Esophagus squamous epithelium (tissue), 4 donors: Measurements from ENCODE around the gene LMO1.

ENCODE experiments used
- POLR2A ChIP-seq, 4 donors: fragments of 450-650 bp; IDR thresholded peaks; one replicate each; pipeline ENCODE4 v1.6.1; 2017; ENCODE audit warnings: antibody characterized with exemption in 4 of 4, mild to moderate bottlenecking in 4 of 4, moderate library complexity in 3 of 4
- TF ChIP-seq, protein P1 (sequence below), 6 experiments: fragments of 450-650 bp in 4 of 6; fragments of 200-600 bp in 2 of 6; sonication (generic) in 2 of 6; IDR thresholded peaks; one replicate each; pipeline ENCODE4 v1.5.1; 2016 to 2019; ENCODE audit warnings: antibody characterized with exemption in 6 of 6, mild to moderate bottlenecking in 4 of 6, moderate library complexity in 4 of 6

DNA sequence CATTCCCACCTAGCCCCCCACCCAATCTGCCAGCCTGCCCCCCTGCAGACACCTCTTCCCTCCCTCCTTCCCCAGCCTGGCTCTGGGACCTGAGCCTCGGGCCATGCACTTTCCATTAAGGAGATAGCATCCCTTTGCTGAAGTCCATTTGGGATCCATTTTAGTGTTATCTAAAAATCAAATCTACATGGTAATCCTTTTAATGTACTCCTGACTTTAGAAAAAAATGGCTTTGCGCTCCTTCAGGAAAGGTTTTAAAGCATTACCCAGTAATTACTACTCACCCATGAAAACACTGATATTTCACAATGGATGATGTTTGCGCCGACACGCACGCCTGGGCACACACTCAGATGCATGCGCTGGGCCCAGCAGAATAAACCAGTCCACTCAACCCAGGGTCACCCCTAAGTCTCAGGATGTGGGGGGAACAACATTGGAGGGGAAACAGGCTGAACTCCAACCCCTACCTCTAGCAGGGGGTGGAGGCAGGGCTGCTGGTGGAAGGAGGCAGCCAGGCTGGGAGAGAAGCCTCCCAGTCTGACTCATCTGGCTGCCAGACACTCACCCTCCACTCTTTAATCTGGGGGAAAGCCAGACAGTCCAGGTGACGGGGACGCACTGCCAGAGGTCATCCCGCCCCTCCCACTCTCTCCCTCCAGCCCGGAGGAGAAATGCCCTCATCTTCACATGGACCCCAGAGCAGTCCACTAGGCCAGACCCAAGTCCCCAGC lies 29.8 kb downstream of the LMO1 start:
- TF ChIP-seq, protein P1, sequence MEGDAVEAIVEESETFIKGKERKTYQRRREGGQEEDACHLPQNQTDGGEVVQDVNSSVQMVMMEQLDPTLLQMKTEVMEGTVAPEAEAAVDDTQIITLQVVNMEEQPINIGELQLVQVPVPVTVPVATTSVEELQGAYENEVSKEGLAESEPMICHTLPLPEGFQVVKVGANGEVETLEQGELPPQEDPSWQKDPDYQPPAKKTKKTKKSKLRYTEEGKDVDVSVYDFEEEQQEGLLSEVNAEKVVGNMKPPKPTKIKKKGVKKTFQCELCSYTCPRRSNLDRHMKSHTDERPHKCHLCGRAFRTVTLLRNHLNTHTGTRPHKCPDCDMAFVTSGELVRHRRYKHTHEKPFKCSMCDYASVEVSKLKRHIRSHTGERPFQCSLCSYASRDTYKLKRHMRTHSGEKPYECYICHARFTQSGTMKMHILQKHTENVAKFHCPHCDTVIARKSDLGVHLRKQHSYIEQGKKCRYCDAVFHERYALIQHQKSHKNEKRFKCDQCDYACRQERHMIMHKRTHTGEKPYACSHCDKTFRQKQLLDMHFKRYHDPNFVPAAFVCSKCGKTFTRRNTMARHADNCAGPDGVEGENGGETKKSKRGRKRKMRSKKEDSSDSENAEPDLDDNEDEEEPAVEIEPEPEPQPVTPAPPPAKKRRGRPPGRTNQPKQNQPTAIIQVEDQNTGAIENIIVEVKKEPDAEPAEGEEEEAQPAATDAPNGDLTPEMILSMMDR (IDR thresholded peaks at IDR 0.05) = no peak
- no peak for TF ChIP-seq POLR2A (IDR thresholded peaks at IDR 0.05)
